NCI-H748 treated with DMSO at 0.1 percent for 48 hours (cell line): ENCODE results near the gene KLHL29.

Experiments
- DNase-seq: peaks from one replicate; lab custom pipeline; 2025; lab: John Stamatoyannopoulos, UW

The KLHL29 gene

GRCh38 chr2:23478087-23478932 is 93.3 kb downstream of the KLHL29 start:
- no peak for DNase-seq

- DNase-seq, result no peak
Measured at GRCh38 chr2:23478933-23479683, 94.1 kb downstream of the KLHL29 start.

DNA sequence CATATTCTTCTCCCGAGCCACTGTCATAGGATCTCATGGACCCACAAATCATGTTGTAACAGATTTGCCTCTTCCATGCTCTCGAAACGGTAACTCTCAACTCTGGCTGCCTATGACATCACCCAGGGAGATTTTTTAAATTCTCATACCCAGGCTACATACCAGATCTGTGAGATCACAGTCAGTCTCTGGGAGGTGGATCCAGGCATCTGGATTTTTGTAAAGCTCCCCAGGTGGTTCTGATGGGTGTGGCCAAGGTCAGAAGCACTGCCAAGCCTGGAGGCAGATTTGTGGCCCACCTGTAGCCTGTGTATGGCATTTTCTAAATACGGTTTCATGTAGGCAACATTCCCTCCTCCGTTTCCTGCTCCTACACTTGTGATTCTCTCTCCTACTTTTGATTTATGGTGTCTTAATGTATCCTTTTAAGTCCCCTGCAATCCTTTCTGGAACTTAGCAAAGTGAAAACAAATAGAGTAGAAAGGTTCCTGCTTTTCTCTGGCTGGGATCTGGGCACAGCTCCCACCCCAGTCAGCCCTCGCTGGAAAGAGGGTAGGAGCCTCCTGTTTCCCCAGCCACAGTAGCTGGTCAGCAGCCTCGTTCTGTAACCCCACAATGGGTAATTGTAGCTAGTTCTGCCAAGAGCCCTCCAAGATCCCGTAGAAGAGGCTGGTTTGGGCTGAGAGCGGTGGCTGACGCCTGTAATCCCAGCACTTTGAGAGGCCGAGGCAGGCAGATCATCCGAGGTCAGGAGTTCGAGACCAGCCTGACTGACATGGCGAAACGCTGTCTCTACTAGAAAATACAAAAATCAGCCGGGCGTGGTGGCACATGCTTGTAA is 96.2 kb downstream of the KLHL29 start:
- no peak for DNase-seq

GRCh38 chr2:23482188-23482587 is 97.2 kb downstream of the KLHL29 start:
- DNase-seq, result no peak

DNA sequence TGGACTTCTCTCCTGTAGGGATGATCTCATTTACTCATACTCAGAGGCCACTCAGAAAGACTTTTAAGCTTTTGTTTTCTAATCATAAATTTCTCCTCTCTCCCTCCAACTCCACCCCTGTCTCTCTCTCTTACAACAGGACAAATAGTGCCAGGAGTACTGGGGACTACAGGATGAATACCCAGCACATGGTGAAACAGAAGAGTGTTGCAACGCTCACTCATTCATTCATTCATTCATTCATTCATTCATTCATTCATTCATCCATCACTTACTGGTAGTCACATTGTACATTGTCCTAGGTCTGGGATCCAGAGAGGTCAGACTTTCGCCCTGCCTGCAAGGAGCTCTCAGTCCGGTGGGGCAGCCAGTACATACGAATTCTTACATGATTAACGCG is 97.6 kb downstream of the KLHL29 start:
- no peak for DNase-seq

DNA sequence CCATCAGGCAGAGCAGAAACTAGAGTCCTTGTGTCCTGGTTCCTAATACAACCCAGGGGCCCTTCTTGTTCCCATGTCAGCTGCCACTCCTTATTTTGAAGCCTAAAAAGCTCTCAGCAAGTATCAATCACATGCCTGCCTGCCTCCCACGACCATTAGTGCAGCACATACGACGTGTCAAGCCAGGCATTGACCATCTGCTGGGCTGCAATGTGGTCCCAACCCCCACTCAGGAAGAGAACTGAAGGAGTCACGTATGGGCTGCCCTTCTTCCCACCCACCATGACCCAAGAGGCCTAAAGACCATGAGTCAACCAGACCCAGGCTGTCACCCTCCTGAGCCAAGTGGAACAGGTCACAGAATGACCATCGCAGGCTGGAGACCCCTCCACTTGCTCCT is 98.8 kb downstream of the KLHL29 start:
- no peak for DNase-seq

DNA sequence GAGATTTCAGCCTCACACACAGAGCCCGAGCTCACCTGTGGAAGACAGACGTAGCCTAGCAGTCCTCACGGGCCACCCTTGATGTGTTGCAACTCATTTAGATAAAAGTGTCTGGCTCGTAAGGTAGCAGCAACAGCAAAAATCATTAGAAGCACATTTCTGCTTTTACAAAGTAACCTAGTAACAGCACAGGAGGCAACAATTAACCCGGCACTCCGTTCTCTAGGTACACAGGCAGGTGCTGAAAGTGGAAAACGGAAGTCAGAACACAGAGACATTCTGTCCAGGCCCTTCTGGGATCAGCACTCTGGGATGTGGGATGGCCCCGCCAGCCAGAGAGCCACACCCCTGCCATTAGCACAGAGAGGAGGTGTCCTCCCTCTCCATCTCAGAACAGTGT is 99.3 kb downstream of the KLHL29 start:
- DNase-seq, result peak; percentile 66

DNA sequence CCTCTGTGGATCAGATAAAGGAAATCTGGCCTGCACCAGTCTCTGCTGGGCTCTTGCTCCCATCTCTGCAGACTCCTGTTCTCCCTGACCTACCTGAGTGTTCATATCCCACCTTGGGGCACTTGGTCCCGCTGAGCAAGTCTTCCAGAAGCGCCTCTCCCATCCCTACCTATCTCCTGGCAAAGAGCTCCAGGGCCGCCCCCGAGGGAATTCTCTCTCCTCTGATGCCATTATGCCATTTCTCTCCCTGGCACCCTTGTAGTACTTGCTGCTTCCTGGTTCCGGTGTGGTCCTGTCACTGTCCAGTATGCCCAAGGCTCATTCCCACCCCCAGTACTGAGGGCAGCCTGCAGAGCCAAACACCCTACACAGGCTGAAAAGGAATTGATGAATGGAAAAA is 99.8 kb downstream of the KLHL29 start:
- no peak for DNase-seq

- DNase-seq, result no peak
Measured at GRCh38 chr2:23485261-23485660, 100.3 kb downstream of the KLHL29 start.

- DNase-seq, result no peak
Measured at GRCh38 chr2:23485841-23486683, 101.1 kb downstream of the KLHL29 start.

GRCh38 chr2:23486684-23487075 is 101.7 kb downstream of the KLHL29 start:
- DNase-seq, result no peak

GRCh38 chr2:23487735-23488492 is 102.9 kb downstream of the KLHL29 start:
- no peak for DNase-seq

- no peak for DNase-seq
Measured at GRCh38 chr2:23488584-23488983, 103.6 kb downstream of the KLHL29 start.

DNA sequence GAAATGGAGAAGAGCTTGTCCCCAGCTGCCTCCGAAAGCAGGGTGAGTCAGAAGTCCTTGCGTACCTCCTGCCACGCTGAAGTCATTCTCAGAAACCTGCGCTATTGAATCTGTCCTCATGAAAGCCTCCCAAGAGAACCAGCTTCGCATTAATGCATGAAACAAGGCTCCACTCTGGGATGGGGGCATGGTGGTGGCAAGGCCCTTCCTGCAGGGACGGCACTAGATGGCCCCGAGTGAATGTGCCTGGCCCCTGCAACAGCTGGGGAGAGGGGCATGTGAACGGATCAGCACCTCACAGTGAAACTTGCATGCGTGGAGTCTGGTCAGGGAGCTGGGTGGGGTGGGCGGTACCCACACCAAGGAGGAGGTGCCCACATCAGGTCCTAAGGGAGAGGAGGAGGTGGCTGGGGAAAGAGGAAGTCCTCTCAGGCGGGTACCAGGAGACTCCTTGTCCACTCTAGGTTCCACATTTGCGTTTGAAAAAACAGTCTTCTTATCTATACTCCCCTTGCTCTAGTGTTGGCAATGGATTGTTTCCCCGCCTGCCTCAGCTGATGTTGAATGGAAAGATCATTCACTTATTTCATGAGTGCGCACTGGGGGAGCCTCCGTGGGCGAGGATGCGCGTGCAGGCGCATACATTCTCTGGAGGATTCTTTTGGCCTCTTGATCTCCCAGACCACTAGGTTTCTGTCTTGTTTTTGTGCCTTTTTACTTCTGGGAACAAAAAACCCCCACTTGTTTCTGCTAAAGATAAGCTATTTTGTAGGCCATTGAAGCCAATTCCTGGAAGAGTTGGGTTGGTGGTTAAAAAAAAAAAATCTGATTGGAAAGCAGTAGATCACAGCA is 104.7 kb downstream of the KLHL29 start:
- no peak for DNase-seq

DNA sequence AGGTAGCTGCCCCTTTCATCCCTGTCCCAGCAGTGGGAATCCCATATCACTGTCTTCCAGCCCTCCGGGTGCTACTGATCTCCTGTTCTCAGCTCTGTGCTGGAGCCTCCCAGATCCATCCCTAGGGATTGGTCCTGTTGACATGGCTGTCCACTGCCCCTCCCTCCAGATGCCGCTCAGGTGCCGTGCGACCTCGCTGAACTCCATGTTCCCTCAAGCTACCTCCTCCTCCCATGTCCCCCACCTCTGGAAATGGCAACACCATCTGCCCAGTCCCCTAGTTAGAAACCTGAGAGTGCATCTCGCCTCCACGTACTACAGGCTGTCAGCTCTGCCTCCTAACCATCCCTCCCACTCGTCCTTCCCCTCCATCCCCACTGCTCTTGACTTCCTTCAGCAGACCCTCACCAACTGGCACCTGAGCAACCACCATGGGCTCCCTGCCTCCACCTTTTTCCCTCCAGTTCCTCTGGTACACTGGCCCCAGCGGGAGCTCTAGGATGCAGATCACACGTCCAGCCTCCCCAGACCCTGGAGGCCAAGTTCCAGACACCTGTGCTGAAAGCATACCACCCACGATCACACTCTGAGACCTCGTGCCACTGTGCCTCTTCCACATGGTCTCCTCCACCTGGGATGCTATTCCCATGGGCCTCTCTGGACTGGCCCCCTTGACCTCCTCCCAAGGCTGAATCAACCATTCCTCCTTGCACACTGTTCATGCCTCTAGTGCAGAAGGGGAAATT is 106.8 kb downstream of the KLHL29 start:
- DNase-seq, result no peak

DNA sequence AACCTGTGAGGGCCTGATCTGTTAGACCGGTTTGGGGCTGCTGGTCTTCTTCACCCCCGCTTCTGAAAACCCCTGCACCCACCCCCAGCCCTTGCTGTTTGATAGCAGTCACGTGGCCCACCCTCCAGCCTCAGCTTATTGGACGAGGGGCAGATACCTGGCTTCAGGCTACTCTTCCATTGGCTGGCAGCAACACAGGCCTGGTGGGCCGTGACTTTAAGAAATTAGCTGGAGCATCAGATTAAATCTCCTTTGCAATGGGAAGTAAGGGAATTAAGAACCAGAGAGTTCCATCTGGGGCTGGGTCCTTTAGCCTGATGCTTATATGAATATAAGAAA is 107.3 kb downstream of the KLHL29 start:
- no peak for DNase-seq

DNA sequence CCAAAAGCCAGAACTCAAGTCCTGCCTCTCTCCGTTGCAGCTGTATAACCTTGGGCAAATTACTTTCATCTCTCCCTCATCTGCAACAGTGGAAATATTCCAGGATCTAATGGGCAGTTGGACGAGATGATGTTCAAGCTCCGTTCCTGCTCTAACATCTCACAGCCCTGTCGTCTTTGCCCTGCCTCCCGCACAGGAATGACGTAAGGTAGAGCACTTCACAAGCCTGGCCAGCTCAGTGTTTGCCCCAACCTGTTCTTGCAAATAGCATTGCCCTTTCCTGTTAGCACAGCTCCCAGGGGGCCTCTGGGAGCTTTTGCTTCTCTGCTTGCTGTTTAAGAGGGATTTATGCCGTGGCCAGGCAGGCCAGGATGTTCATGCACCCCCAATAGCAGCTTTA is 107.9 kb downstream of the KLHL29 start:
- DNase-seq, result no peak

GRCh38 chr2:23493846-23494245 is 108.9 kb downstream of the KLHL29 start:
- no peak for DNase-seq

DNA sequence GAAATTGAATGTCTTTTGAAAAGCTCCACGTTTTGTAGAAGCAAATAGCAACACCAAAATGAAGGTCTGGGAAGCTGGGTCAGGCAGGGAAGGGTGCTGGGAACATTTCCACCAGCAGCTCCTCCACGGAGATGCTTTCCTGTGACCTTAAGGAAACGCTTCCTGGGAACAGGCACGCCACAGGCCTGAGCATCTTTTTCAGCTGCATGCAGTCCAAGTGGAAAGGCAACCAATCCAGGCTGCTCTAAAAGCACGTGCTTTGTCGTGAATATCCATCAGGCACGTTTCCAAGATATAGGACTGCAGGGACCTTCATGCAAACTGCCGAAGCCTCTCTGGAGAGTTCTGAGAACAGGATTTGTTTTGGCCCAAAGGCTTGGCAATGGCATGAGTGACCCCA is 109.3 kb downstream of the KLHL29 start:
- DNase-seq, result no peak
